ENCODE measurements around the gene SASH1.

Gene SASH1

DNA sequence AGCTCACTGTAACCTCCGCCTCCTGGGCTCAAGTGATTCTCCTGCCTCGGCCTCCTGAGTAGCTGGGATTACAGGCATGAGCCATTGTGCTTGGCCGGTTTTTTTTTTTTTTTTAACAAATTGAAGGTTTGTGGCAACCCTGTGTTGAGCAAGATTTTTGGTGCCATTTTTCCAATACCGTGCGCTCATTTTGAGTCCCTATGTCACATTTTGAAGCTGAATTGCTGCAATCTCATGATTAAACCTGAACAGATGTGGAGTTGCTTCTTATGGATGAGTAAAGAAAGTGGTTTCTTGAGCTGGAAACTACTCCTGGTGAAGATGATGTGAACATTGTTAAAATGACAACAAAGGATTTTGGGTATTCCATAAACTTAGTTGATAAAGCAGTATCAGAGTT, 16.6 kb downstream of the SASH1 start:
- TF ChIP-seq, protein P1, sequence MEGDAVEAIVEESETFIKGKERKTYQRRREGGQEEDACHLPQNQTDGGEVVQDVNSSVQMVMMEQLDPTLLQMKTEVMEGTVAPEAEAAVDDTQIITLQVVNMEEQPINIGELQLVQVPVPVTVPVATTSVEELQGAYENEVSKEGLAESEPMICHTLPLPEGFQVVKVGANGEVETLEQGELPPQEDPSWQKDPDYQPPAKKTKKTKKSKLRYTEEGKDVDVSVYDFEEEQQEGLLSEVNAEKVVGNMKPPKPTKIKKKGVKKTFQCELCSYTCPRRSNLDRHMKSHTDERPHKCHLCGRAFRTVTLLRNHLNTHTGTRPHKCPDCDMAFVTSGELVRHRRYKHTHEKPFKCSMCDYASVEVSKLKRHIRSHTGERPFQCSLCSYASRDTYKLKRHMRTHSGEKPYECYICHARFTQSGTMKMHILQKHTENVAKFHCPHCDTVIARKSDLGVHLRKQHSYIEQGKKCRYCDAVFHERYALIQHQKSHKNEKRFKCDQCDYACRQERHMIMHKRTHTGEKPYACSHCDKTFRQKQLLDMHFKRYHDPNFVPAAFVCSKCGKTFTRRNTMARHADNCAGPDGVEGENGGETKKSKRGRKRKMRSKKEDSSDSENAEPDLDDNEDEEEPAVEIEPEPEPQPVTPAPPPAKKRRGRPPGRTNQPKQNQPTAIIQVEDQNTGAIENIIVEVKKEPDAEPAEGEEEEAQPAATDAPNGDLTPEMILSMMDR (IDR thresholded peaks at IDR 0.05; ENCODE audit: low read depth, low read length, missing control alignments): no peak
- no peak overlapping the region for H3K4me3 ChIP-seq (ENCODE audit: low read depth, low read length)
- DNase-seq (ENCODE audit: low read depth): no peak

DNA sequence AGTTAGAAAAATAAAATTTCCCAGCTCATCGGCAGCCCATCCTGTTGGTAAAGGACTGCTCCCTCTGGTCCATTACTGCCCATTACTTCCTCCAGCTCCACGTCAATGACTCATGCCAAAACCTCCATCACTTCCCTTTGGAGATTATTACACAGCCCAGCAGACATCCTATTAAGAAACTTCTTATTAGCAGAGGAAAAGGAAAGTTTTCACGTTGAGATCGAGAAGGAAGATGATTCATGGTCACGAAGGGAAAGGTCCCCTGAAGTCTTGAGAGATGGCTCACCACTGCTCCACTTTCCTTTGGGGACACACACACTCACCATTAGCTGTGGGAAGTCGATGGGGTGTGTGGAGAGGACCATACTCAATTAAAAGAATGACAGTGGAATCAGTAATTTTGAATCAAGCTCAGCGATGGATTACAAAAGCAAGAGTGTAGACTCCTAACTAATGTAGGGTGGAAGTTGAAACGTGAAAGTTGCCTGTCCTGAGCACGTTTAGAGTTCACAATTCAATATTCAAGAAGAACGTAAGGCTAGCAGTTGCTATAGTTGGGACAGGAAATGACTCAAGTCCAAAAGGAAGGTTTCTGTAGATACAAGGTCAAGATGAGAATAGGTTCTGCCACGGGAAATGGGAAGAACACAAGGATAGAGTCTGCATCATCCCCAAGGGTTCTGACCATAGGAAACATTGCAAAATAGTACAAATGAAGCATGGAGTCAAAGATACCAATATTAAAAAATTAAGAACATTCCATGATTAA, 21.6 kb downstream of the SASH1 start:
- TF ChIP-seq, protein P1 (IDR thresholded peaks at IDR 0.05; ENCODE audit: low read depth, low read length, missing control alignments): no peak
- no peak for DNase-seq (ENCODE audit: low read depth)
- H3K4me3 ChIP-seq (ENCODE audit: low read depth, low read length): no peak overlapping the region

DNA sequence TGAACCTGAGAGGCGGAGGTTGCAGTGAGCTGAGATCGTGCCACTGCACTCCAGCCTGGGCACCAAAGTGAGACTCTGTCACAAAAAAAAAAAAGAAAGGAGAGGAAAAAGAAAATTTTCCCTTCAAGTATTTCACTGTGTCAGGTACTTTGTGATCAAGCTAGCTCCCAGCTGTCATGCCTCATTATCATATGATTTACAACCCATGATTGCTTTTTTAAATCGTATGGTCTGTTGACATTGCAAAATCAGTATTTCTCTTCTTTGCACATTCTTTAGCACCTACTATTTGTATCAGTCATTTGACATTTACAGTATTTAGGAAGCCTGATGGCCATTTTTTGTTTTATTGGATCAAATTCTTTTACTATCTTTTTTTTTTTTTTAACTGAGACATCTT, 22.4 kb downstream of the SASH1 start:
- TF ChIP-seq, protein P1 (IDR thresholded peaks at IDR 0.05; ENCODE audit: low read depth, low read length, missing control alignments): no peak
- no peak overlapping the region for H3K4me3 ChIP-seq (ENCODE audit: low read depth, low read length)
- no peak for DNase-seq (ENCODE audit: low read depth)

DNA sequence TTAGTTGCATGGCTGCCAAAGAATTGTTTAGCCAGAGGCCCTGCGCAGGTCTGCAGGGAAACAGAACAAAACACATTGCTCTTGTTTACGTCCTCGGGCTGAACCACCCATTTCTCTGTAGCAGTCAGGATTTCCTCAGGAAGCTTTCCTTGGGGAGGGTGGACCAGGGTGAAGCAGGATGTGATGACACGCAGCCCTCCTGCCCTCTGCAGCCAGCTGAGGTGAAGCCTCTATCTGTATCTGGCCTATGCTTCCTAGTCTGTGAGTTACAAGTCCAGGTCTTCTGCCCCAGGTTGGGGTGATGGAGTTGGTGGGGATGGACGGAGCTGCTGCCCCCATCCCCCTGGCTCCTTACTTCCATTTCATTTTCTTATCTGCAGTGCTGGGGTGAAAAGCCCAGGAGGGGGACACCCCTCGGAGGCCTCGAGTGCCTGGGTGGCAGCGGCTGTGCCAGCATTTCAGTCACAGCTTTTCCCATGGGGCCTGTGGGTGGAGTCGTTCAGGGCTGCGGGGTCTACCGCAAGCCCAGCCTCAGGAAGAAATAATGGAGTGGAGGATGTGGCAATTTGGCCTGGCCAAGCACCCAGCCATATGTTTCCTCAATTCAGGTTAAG, 24.9 kb downstream of the SASH1 start:
- no peak for DNase-seq (ENCODE audit: low read depth)
- H3K4me3 ChIP-seq (ENCODE audit: low read depth, low read length): no peak overlapping the region
- TF ChIP-seq, protein P1 (IDR thresholded peaks at IDR 0.05; ENCODE audit: low read depth, low read length, missing control alignments): no peak

DNA sequence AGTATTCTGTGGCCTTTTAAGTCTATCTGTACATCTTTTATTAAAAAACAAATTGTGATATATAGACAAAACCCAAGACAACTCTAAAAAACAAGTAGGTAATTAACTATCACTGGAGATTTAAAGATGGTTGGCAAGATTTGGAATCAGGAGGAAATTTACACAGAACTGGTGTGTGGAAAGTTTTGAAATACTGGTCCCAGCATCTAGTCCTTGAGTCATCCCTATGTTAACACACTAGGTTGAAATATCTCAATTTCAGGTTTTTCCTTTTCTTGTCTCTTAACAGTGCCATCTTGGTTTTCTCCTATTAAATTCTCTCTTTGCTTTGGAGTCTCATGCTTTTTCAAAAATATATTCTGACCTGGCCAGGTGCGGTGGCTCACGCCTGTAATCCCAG, 27.5 kb downstream of the SASH1 start:
- H3K4me3 ChIP-seq (ENCODE audit: low read depth, low read length): no peak overlapping the region
- TF ChIP-seq, protein P1 (IDR thresholded peaks at IDR 0.05; ENCODE audit: low read depth, low read length, missing control alignments): no peak
- no peak for DNase-seq (ENCODE audit: low read depth)

DNA sequence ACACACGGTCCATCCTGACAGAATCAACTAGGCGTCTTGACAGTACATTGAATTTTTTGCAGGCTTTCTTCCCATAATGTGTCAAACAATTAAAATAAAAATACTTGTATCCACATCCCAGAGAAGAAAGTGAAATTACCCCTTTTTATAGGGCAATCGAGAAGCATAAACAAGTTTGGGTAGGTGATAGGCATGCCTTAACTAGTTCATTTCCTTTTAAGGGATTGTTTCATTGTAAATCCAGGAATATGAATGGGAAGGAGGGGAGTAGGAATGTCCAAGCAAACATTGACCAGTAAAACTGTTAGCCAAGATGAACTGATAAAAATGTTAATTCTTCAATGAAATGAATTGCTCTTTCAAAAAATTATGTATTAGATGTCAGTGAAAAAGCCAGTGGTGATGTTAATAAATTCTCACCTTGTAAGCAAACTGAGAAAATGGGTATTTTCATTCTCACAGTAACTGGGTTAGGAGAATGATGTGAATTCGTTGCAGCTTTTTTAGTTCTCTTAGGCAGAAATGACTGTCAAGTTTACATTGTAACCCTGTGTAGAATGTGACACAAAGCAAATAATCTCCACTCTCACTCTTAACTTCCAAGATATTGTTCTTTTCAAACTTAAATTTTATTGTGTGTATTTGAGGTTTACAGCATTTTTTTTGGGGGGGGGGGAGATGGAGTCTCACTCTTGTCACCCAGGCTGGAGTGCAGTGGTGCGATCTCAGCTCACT, 31.6 kb downstream of the SASH1 start:
- TF ChIP-seq, protein P1 (IDR thresholded peaks at IDR 0.05; ENCODE audit: low read depth, low read length, missing control alignments): no peak
- DNase-seq (ENCODE audit: low read depth): no peak
- no peak overlapping the region for H3K4me3 ChIP-seq (ENCODE audit: low read depth, low read length)
